Measurements from ENCODE around the gene FBXO45. TPM values are rescaled to one million over a fixed set of nuclear protein-coding genes. Genes with fewer than 3 reads are reported as not detected.
"Not testable (repeated sequence)": the region's sequence is repeated elsewhere in the genome, so short reads cannot be mapped to it uniquely, and the experiment has no call there.

FBXO45 gene
- total RNA-seq, 4 donors from 2014 or later, result 6.6 to 19.9 (median 12.9) TPM

GRCh38 chr3:196619223-196619622 is 50.8 kb downstream of the FBXO45 start:
- TF ChIP-seq POLR2A (IDR thresholded peaks at IDR 0.05), result no peak
- no peak for TF ChIP-seq CTCF (IDR thresholded peaks at IDR 0.05)
- Histone ChIP-seq H3K9me3 (no peaks in the 10 kb centered on the region), H3K27me3 (no peaks in the 10 kb centered on the region), H3K4me1 (peaks cover 4 to 27% (median 14%) of the 10 kb centered on the region in 3 donors), H3K4me3 (no peak overlapping the region), H3K27ac (peak overlapping the region in 3 of 4 donors; percentile 63 to 71 (median 68)), H3K36me3 (no peaks in the 10 kb centered on the region)
- intact Hi-C loops (cut with DNase I), result no loop called here
- 54 to 60% methylated on average over 5 of the region's 5 CpGs for WGBS, 2 donors
- DNase-seq, result no peak

GRCh38 chr3:196619627-196620026 is 51.2 kb downstream of the FBXO45 start:
- peaks cover 4 to 31% (median 14%) of the 10 kb centered on the region in 3 donors for H3K4me1 ChIP-seq
- H3K4me3 ChIP-seq; intact Hi-C loops (cut with DNase I); DNase-seq; H3K36me3 ChIP-seq; H3K27me3 ChIP-seq; H3K9me3 ChIP-seq: not testable (repeated sequence)
- 59 to 73% methylated on average over 2 of the region's 5 CpGs for WGBS, 2 donors
- peak overlapping the region; percentile 49 to 87 (median 75) for H3K27ac ChIP-seq

- no peak for TF ChIP-seq CTCF (IDR thresholded peaks at IDR 0.05)
- peak in 1 of 4 donors; percentile 16 for TF ChIP-seq POLR2A (IDR thresholded peaks at IDR 0.05)
- Histone ChIP-seq H3K4me3 (peak overlapping the region in 1 of 4 donors; percentile 15), H3K36me3 (no peaks in the 10 kb centered on the region), H3K4me1 (peaks cover 4 to 31% (median 14%) of the 10 kb centered on the region in 3 donors), H3K27ac (peak overlapping the region; percentile 49 to 87 (median 74)), H3K27me3 (no peaks in the 10 kb centered on the region), H3K9me3 (no peaks in the 10 kb centered on the region)
- 50 to 75% methylated on average over 5 to 8 of the region's 10 CpGs for WGBS, 2 donors
- DNase-seq, result no peak
- intact Hi-C loops (cut with DNase I), result no loop called here
These were observed 51.7 kb downstream of the FBXO45 start for GRCh38 chr3:196620161-196620604.

GRCh38 chr3:196620684-196621083 is 52.2 kb downstream of the FBXO45 start:
- Histone ChIP-seq H3K4me1 (peaks cover 4 to 31% (median 14%) of the 10 kb centered on the region in 3 donors), H3K27ac (peak overlapping the region; percentile 49 to 87 (median 74)), H3K36me3 (no peaks in the 10 kb centered on the region), H3K9me3 (no peaks in the 10 kb centered on the region), H3K27me3 (no peaks in the 10 kb centered on the region), H3K4me3 (no peak overlapping the region)
- no peak for DNase-seq
- intact Hi-C loops (cut with DNase I), result no loop called here
- 59 to 61% methylated on average over 2 of the region's 2 CpGs for WGBS, 2 donors
- TF ChIP-seq CTCF (IDR thresholded peaks at IDR 0.05), result no peak
- no peak for TF ChIP-seq POLR2A (IDR thresholded peaks at IDR 0.05)

- 81 to 92% methylated on average over 9 to 10 of the region's 10 CpGs for WGBS, 2 donors
- TF ChIP-seq CTCF (IDR thresholded peaks at IDR 0.05), result no peak
- TF ChIP-seq POLR2A (IDR thresholded peaks at IDR 0.05), result no peak
- Histone ChIP-seq H3K4me3 (no peak overlapping the region), H3K27ac (peak overlapping the region in 1 of 4 donors; percentile 9), H3K9me3 (no peaks in the 10 kb centered on the region), H3K36me3 (no peaks in the 10 kb centered on the region), H3K4me1 (peaks cover 4 to 31% (median 14%) of the 10 kb centered on the region in 3 donors), H3K27me3 (no peaks in the 10 kb centered on the region)
- DNase-seq, result no peak
- intact Hi-C loops (cut with DNase I), result no loop called here
These were observed 53.2 kb downstream of the FBXO45 start for GRCh38 chr3:196621611-196622010.
